Measurements from ENCODE around the gene PFN1.

GRCh38 chr17:4938069-4938491 lies 10.2 kb downstream of the PFN1 start:
- no peak for TF ChIP-seq EZH2 (IDR thresholded peaks at IDR 0.05; ENCODE audit: borderline replicate concordance, low read depth, low read length, severe bottlenecking)
- no peak for TF ChIP-seq CTCF (IDR thresholded peaks at IDR 0.05; ENCODE audit: extremely low read depth in 1 of 2, insufficient read depth in 1 of 2, low read depth in 1 of 2, low read length in 2 of 2)
- no peak for TF ChIP-seq JUN (IDR thresholded peaks at IDR 0.05; ENCODE audit: borderline replicate concordance, insufficient read depth, insufficient read length, low read depth)
- no peak for TF ChIP-seq MAX (IDR thresholded peaks at IDR 0.05; ENCODE audit: insufficient read depth, insufficient read length)
- no peak for TF ChIP-seq POLR2AphosphoS5 (IDR thresholded peaks at IDR 0.05; ENCODE audit: insufficient read depth, low read depth, low read length)
- TF ChIP-seq POLR2A (IDR thresholded peaks at IDR 0.05; ENCODE audit: low read depth, low read length): no peak

All from endothelial cell of umbilical vein (primary cell).